GM23248 (cell line): ENCODE results near the gene MPST.

Experiments
- EZH2 ChIP-seq: fragments of 200-600 bp; sonication (generic); IDR thresholded peaks from 2 replicates; pipeline ENCODE4 v1.6.1; 2018; ENCODE audit warnings: antibody characterized with exemption, mild to moderate bottlenecking; ENCODE audit not compliant: insufficient read depth, poor library complexity, severe bottlenecking
- EZH2phosphoT487 ChIP-seq: fragments of 200-600 bp; sonication (generic); IDR thresholded peaks from 2 replicates; pipeline ENCODE4 v1.6.1; 2018; ENCODE audit warnings: antibody characterized with exemption, moderate library complexity, mild to moderate bottlenecking, low read depth; ENCODE audit not compliant: insufficient read depth

DNA sequence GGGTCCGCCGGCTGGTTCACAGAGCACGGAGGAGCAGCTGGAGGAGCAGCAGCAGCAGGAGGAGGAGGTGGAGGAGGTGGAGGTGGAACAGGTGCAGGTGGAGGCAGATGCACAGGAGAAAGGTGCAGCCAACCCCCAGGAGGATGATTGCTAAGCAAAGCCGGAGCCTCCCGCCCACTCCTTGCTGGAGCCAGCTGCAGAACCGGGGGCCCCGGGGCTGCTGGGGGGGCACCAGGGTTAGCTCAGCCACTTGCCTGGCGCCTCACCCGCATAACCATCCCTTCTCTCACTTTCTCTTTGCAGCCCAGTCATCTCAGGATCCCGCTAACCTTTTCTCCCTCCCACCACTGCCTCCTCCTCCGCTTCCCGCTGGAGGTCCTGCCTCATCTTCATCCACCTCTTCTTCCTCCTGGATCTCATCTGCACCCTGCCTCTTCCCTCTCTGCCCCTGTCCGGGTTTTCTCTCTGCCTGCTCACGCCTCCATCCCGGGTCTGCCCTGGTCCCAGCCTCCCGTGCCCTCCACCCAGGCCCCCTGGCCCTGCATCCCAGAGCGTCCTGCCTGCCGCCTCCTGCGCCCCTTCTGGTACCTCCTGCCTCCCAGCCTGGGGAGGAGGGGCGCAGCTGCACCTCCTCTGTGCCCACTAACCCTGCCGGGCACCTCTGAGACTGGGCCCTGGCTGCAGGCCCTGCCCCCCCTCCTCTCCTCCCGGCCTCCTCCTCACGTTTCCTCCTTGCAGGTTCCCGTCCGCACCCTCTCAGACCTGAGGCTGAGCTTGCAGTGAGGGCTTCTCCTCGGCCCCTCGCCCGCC, 41.5 kb downstream of the MPST start:
- TF ChIP-seq EZH2: no peak
- TF ChIP-seq EZH2phosphoT487: no peak
